Measurements from ENCODE around the gene HIBADH.

DNA sequence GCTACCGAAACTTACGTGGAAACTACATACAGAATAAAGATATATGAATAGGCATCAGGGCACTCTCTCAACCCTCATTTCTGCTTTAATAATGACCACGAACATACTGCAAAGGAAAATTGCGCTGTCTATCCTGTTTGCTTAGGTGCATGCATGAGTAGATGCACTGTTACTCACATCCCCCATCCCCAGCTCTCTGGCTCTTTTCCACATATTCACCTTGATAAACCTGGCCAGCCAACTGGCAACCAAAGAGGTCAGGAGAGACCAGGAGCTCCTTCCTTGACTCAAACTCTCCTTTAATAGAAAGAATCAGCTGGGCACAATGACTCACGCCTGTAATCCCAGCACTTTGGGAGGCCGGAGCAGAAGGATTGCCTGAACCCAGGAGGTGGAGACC lies 29.6 kb downstream of the HIBADH start:
- TF ChIP-seq GATA3 (IDR thresholded peaks at IDR 0.05; ENCODE audit: low read depth, low read length) (no peak), GATA2 (IDR thresholded peaks at IDR 0.05; ENCODE audit: low read depth, low read length) (no peak)
